Psoas muscle (tissue), 8 donors: ENCODE data around the gene KCNJ9. TPM values are rescaled to one million over a fixed set of nuclear protein-coding genes. Genes with fewer than 3 reads are reported as not detected.

Experiments used
- ATAC-seq, 4 donors: fragments of 200-7000 bp; cut with Tn5 transposase; one replicate each; pipeline ENCODE4 v1.9.1; 2020; ENCODE audit warnings: moderate library complexity in 3 of 4, mild to moderate bottlenecking in 2 of 4
- DNase-seq, 2 donors: peaks; one replicate each; pipeline ENCODE4 v3.0.0-alpha.2; 2020
- H3K27ac ChIP-seq: fragments of 200-600 bp; one replicate; pipeline ENCODE4 v1.8.0; 2022
- H3K27me3 ChIP-seq, 3 donors: fragments of 200-600 bp in 1 of 3; one replicate each; pipeline versions ENCODE4 v1.6.1 to v1.8.0; 2013 to 2022; ENCODE audit warnings: low read length in 2 of 3, mild to moderate bottlenecking in 2 of 3, moderate library complexity in 1 of 3; ENCODE audit not compliant: insufficient read depth in 3 of 3
- H3K36me3 ChIP-seq, 2 donors: fragments of 200-600 bp in 1 of 2; one replicate each; pipeline versions ENCODE4 v1.6.1 to v1.8.0; 2013 to 2022; ENCODE audit warnings: low read depth in 1 of 2, mild to moderate bottlenecking in 1 of 2, moderate library complexity in 1 of 2; ENCODE audit not compliant: insufficient read depth in 1 of 2
- H3K4me1 ChIP-seq: fragments of 200-600 bp; one replicate; pipeline ENCODE4 v1.8.0; 2022
- H3K4me3 ChIP-seq: fragments of 200-600 bp; one replicate; pipeline ENCODE4 v1.8.0; 2022; ENCODE audit warnings: mild to moderate bottlenecking
- H3K9me3 ChIP-seq: fragments of 200-600 bp; one replicate; pipeline ENCODE4 v1.8.0; 2022
- CTCF ChIP-seq: fragments of 200-600 bp; IDR thresholded peaks from one replicate; pipeline ENCODE4 v1.8.0; 2022; ENCODE audit warnings: antibody characterized with exemption
- WGBS, 3 donors: extraction: QIAGEN DNeasy Blood & Tissue Kit; methylation state at CpG; one replicate each; pipeline versions ENCODE4 v1.1.6 to v1.1.7; 2013; 5-methylcytosine and 5-hydroxymethylcytosine counted together
- intact Hi-C, 2 donors: fragments of 100-400 bp; cut with DNase I; formaldehyde crosslinking; loops; one replicate each; pipeline versions ENCODE4 v1.11.0 to v1.14.2; 2022
- polyA plus RNA-seq, 3 donors: library from polyadenylated mRNA; stranded (reverse); fragments of 200-250 nt; gene quantifications; one replicate each; pipeline ENCODE4 v1.2.3, GENCODE V29; 2013
- total RNA-seq, 4 donors: library from RNA; stranded (reverse); fragmentation: NEBNext Ultra II Directional in 2 of 4; extraction: Animal tissue kit (Norgen Biotek cat#: 25700) in 2 of 4; gene quantifications; one replicate each; pipeline versions ENCODE4 v1.2.1 to v1.2.4, GENCODE V29; 2021 to 2023
- donor health status: healthy with polysubstance abuse.
- donor health status: DM: no; HTN: no; CAD: no; lungs with moderate emphysema.
- donor health status: Bipolar disorder and iron deficiency.
- donor health status: healthy.
- donor health status: DM: yes; HTN: yes; CAD: no.
- donor health status: DM: no; HTN: no; CAD: no.
- donor health status: DM: no; HTN: no; CAD: no.
- donor health status: DM: yes; HTN: yes; CAD: no.

The KCNJ9 gene
- total and polyA plus RNA-seq, 7 donors: 0.01 to 0.04 TPM; not detected in 5

- H3K9me3 ChIP-seq: no peaks in the 10 kb centered on the region
- H3K4me1 ChIP-seq: peaks cover 6% of the 10 kb centered on the region
- no peak for TF ChIP-seq CTCF
- intact Hi-C loops: no loop called here
- H3K4me3 ChIP-seq: no peak overlapping the region
- 53 to 68% (median 59%) methylated on average over 4 to 5 of the region's 5 CpGs for WGBS, 3 donors
- H3K36me3 ChIP-seq: no peaks in the 10 kb centered on the region
- no peak overlapping the region for H3K27ac ChIP-seq
- DNase-seq (no peak), ATAC-seq (no peak)
- H3K27me3 ChIP-seq: no peaks in the 10 kb centered on the region
Measured at GRCh38 chr1:160068225-160068624, 13.1 kb upstream of the KCNJ9 start.

GRCh38 chr1:160069460-160070231 is 11.7 kb upstream of the KCNJ9 start, which contains the start of gene KCNJ10:
KCNJ10 (minus strand) TSS chr1:160070160; CDS start chr1:160042532, 27,628 bp downstream.
- intact Hi-C loops: no loop called here
- Histone ChIP-seq H3K9me3 (no peaks in the 10 kb centered on the region), H3K4me1 (peaks cover 6% of the 10 kb centered on the region), H3K36me3 (no peaks in the 10 kb centered on the region), H3K27me3 (no peaks in the 10 kb centered on the region), H3K4me3 (peak within 1 kb of the TSS; percentile 74), H3K27ac (no peak within 1 kb of the TSS)
- ATAC-seq (peak; percentile 7 to 63 (median 58)), DNase-seq (no peak)
- TF ChIP-seq CTCF: no peak
- 13 to 21% (median 17%) methylated on average over 23 to 32 of the region's 32 CpGs for WGBS, 3 donors

- H3K27me3 ChIP-seq: no peaks in the 10 kb centered on the region
- peak overlapping the region; percentile 74 for H3K4me3 ChIP-seq
- no peaks in the 10 kb centered on the region for H3K36me3 ChIP-seq
- H3K4me1 ChIP-seq: peaks cover 6% of the 10 kb centered on the region
- WGBS, 3 donors: 3% methylated on average over 45 to 46 of the region's 46 CpGs
- H3K27ac ChIP-seq: no peak overlapping the region
- DNase-seq: peak; percentile 84 to 85
- no peaks in the 10 kb centered on the region for H3K9me3 ChIP-seq
- no peak for TF ChIP-seq CTCF
- peak; percentile 87 to 97 (median 90) for ATAC-seq
- intact Hi-C loops: no loop called here
Measured at GRCh38 chr1:160070243-160071163, 10.8 kb upstream of the KCNJ9 start.

- TF ChIP-seq CTCF: no peak
- intact Hi-C loops: no loop called here
- DNase-seq: no peak
- no peak for ATAC-seq
- no peak overlapping the region for H3K4me3 ChIP-seq
- H3K36me3 ChIP-seq: no peaks in the 10 kb centered on the region
- H3K27me3 ChIP-seq: no peaks in the 10 kb centered on the region
- H3K27ac ChIP-seq: no peak overlapping the region
- H3K9me3 ChIP-seq: no peaks in the 10 kb centered on the region
- H3K4me1 ChIP-seq: peaks cover 6% of the 10 kb centered on the region
- WGBS, 3 donors: 88 to 89% (median 89%) methylated on average over 5 of the region's 5 CpGs
Measured at GRCh38 chr1:160071289-160071688, 10.0 kb upstream of the KCNJ9 start.
